Fibroblast of pulmonary artery (primary cell): ENCODE measurements around the gene TOPBP1.
"Not testable (repeated sequence)": the region's sequence is repeated elsewhere in the genome, so short reads cannot be mapped to it uniquely, and the experiment has no call there.

Experiments
- DNase-seq: peaks from one replicate; pipeline ENCODE4 v3.0.0-alpha.2; 2010; ENCODE audit warnings: low read depth
- H3K4me3 ChIP-seq: replicated peaks from 2 replicates; pipeline ENCODE4 v1.5.1; 2011; ENCODE audit warnings: low read depth, mild to moderate bottlenecking, control low read depth, low read length, moderate library complexity
- TF ChIP-seq, protein P1 (sequence below): IDR thresholded peaks from 2 replicates; pipeline ENCODE4 v1.5.1; 2011; ENCODE audit warnings: mild to moderate bottlenecking, control low read depth, low read length, inconsistent platforms; ENCODE audit errors: missing control alignments

TOPBP1 gene

DNA sequence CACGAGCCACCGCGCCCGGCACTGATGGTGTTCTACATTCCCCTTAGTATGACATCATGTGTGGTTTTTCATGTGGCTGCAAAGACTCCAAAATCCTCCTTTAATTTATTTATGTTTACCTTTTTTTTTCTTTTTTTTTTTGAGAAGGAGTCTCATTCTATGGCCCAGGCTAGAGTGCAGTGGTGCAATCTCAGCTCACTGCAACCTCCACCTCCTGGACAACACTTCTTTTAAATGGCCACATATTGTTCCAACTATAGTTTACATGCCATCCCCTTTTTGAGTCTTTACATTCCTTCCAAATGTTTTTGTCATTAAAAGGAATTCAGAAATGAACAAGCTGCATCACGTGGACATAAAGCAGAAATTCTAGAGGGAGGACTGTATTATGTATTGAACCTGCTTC, 98.6 kb downstream of the TOPBP1 start:
- peak; percentile 24 for DNase-seq
- H3K4me3 ChIP-seq = no peak overlapping the region
- TF ChIP-seq, protein P1, sequence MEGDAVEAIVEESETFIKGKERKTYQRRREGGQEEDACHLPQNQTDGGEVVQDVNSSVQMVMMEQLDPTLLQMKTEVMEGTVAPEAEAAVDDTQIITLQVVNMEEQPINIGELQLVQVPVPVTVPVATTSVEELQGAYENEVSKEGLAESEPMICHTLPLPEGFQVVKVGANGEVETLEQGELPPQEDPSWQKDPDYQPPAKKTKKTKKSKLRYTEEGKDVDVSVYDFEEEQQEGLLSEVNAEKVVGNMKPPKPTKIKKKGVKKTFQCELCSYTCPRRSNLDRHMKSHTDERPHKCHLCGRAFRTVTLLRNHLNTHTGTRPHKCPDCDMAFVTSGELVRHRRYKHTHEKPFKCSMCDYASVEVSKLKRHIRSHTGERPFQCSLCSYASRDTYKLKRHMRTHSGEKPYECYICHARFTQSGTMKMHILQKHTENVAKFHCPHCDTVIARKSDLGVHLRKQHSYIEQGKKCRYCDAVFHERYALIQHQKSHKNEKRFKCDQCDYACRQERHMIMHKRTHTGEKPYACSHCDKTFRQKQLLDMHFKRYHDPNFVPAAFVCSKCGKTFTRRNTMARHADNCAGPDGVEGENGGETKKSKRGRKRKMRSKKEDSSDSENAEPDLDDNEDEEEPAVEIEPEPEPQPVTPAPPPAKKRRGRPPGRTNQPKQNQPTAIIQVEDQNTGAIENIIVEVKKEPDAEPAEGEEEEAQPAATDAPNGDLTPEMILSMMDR = no peak

DNA sequence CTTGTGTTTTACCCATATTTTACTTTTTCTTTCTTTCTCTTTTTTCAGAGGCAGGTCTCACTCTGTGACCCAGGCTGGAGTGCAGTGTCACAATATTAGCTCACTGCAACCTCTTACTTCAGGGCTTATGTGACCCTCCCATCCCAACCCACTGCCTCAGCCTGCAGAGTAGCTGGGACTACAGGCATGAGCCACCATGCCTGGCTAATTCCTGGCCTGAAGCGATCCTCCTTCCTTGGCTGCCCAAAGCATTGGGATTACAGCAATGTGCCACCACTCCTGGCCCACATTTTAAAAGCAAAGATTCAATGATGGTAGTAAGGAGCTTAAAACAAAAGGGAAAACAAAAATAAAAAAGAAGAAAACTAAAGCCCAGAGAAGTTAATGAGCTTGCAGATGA, 99.4 kb downstream of the TOPBP1 start:
- no peak for DNase-seq
- TF ChIP-seq, protein P1 = no peak
- no peak overlapping the region for H3K4me3 ChIP-seq

DNA sequence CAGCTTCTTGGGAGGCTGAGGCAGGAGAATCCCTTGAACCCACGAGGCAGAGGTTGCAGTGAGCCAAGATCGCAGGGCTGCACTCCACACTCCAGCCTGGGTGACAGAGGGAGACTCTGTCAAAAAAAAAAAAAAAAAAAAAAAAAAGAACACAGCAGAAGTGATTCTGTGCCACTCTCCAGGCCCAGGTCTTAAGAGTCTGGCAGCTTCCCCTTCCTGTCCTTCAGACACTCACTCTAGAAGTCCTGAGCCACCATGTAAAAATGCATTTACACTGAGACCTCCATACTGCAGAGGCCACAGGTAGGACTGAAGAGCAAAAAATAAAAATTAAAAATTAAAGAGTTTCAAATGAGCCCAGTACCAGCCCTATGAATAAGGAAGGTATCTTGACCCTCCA, 100.1 kb downstream of the TOPBP1 start:
- no peak overlapping the region for H3K4me3 ChIP-seq
- DNase-seq = no peak
- TF ChIP-seq, protein P1 = no peak

DNA sequence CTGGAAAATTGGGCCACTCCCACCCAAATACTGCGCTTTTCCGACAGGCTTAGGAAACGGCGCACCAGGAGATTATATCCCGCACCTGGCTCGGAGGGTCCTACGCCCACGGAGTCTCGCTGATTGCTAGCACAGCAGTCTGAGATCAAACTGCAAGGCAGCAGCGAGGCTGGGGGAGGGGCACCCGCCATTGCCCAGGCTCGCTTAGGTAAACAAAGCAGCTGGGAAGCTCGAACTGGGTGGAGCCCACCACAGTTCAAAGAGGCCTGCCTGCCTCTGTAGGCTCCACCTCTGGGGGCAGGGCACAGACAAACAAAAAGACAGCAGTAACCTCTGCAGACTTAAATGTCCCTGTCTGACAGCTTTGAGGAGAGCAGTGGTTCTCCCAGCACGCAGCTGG, 110.2 kb downstream of the TOPBP1 start:
- not testable (repeated sequence) for DNase-seq

More for the DNA sequence above, 110.2 kb downstream of the TOPBP1 start:
- H3K4me3 ChIP-seq = not testable (repeated sequence)
